ENCODE results near the gene CD180. TPM values are rescaled to one million over a fixed set of nuclear protein-coding genes. Genes with fewer than 3 reads are reported as not detected.

Gene CD180
- total RNA-seq, 1 experiment from 2014 or later = not detected

DNA sequence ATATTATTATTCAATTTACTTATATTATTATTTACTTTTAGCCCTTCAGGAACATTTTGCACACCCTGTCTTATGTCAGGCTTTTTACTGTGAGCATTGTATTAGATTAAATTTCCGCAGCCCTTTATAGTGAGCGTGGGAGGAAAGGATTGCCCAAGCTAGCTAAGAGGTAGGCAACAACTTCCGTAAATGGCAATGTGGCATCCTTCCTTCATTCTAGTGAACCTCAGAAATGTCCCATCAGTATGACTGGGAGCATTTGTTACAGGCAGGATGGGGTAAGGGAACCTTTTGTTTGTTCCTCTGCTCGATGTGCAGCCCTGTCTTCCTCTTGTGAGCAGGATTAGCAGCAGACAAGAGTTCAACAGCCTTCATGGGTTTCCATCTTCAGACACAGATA, 6.2 kb upstream of the CD180 start:
- no peak for DNase-seq
- H3K4me3 ChIP-seq (ENCODE audit: insufficient read depth, low read depth, low read length) = no peak overlapping the region
- H3K27me3 ChIP-seq (ENCODE audit: control insufficient read depth, insufficient read depth, low read length) = no peaks in the 10 kb centered on the region
- H3K36me3 ChIP-seq (replicated peaks; ENCODE audit: control insufficient read depth, insufficient read depth, low read length) = no peaks in the 10 kb centered on the region; the same call in 1 of the 2 replicates

GRCh38 chr5:67201897-67202549, 5.4 kb upstream of the CD180 start:
- H3K27me3 ChIP-seq (ENCODE audit: control insufficient read depth, insufficient read depth, low read length) = no peaks in the 10 kb centered on the region
- no peak for DNase-seq
- no peaks in the 10 kb centered on the region; the same call in 1 of the 2 replicates for H3K36me3 ChIP-seq (replicated peaks; ENCODE audit: control insufficient read depth, insufficient read depth, low read length)
- H3K4me3 ChIP-seq (ENCODE audit: insufficient read depth, low read depth, low read length) = no peak overlapping the region

DNA sequence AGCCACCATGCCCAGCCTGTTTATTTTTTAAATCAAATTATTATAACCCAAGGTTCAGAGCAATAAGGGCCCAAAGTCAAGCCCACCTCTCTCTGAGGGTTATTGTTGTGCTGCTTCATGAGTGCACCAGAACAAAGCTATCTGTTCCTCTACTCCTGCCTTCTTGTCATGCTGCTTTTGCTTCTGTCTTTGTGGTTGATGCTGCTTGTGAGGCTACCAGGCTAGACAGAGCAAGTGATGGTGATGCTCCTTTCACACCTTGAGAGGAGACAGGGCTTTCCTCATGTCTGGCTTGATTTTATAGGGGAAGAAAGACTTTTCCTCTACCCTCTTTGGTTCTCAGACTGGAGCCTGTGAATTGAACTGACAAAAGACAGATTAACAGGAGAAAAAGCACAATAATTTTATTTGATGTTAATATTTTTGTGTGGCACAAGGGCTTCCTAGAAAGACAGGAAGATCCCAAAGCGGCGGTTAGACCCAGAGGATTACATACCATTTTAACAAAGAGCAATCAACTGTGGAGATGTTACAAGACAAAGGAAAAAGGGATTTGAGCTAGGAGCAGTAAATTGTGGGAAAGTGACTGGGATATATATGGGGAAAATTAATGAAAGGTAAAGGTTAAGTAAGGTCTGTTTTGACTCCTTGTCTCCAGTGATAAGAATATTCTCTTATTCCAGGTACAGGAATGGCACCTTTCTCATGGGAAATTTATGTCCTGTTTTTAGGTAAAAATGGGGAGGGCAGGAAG, 4.4 kb upstream of the CD180 start:
- no peaks in the 10 kb centered on the region for H3K27me3 ChIP-seq (ENCODE audit: control insufficient read depth, insufficient read depth, low read length)
- H3K36me3 ChIP-seq (replicated peaks; ENCODE audit: control insufficient read depth, insufficient read depth, low read length) = no peaks in the 10 kb centered on the region; the same call in 1 of the 2 replicates
- no peak overlapping the region for H3K4me3 ChIP-seq (ENCODE audit: insufficient read depth, low read depth, low read length)
- DNase-seq = no peak

- DNase-seq = no peak
- H3K36me3 ChIP-seq (replicated peaks; ENCODE audit: control insufficient read depth, insufficient read depth, low read length) = no peaks in the 10 kb centered on the region; the same call in 1 of the 2 replicates
These were observed 3.3 kb upstream of the CD180 start for GRCh38 chr5:67199859-67200258.

DNA sequence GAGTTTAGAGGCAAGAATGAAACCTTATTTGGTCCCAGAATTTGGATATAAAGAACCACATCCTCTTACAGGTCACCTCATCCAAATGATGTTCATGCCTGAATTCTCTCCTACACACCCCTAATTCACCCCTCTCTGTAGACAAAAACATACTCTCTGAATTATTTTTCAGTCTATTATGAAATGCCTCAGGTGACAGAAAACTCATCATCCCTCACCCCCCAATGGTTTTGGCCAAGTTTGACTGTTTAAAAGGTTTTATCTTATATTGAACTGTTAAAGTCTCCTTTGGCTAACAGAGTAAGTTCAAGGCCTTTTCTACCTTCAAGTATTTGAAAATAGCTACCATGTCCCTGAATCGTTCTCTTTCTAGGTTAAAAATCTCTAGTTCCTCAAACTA, 2.3 kb upstream of the CD180 start:
- H3K27me3 ChIP-seq (ENCODE audit: control insufficient read depth, insufficient read depth, low read length) = no peaks in the 10 kb centered on the region
- no peaks in the 10 kb centered on the region; the same call in 1 of the 2 replicates for H3K36me3 ChIP-seq (replicated peaks; ENCODE audit: control insufficient read depth, insufficient read depth, low read length)
- H3K4me3 ChIP-seq (ENCODE audit: insufficient read depth, low read depth, low read length) = no peak overlapping the region
- no peak for DNase-seq

More at GRCh38 chr5:67199859-67200258, 3.3 kb upstream of the CD180 start:
- H3K4me3 ChIP-seq (ENCODE audit: insufficient read depth, low read depth, low read length) = no peak overlapping the region
- H3K27me3 ChIP-seq (ENCODE audit: control insufficient read depth, insufficient read depth, low read length) = no peaks in the 10 kb centered on the region

GRCh38 chr5:67197536-67197935, 937 bp upstream of the CD180 start:
- Histone ChIP-seq H3K36me3 (replicated peaks; ENCODE audit: control insufficient read depth, insufficient read depth, low read length) (no peaks in the 10 kb centered on the region; the same call in 1 of the 2 replicates), H3K27me3 (ENCODE audit: control insufficient read depth, insufficient read depth, low read length) (no peaks in the 10 kb centered on the region), H3K4me3 (ENCODE audit: insufficient read depth, low read depth, low read length) (no peak overlapping the region)
- DNase-seq = no peak

DNA sequence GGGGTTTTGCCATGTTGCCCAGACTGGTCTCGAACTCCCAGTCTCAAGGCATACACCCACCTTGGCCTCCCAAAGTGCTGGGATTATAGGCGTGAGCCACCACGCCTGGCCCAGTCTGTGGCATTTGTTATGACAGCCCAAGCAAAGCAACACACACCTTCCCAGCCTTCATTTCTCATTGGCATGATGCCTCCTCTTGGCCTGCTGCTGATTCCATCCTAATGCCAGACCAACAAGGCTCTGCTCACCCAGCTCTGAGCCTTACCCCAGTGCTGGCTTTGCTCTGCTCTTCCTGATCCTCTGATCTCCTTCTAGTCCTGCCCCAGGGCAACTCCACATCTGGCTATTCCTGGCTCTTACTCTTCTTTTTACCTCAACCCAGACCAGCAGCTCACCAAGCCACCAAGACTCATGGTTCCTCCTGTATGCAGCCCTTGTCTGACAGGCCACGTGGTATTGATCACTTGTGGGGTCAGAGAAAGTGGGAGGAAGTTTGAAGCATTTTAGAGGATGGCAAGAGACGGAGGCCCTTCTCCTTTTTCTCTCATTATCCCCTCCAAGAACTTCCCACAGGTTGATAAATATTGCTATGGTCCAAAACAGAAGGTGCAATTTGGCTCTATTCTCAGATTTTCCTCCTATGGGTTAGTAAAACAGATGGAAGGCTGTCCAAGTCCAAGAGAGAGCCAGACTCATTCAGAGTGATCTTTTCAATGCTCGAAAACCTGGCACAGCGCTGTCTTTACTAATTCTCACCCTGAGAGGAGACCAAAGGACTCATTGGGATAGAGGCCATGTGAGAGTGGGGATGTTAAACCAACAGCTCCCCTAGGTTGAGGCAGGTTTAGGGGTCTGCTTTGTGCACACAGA, 958 bp downstream of the CD180 start:
- Histone ChIP-seq H3K36me3 (replicated peaks; ENCODE audit: control insufficient read depth, insufficient read depth, low read length) (no peaks in the 10 kb centered on the region), H3K27me3 (ENCODE audit: control insufficient read depth, insufficient read depth, low read length) (no peaks in the 10 kb centered on the region), H3K4me3 (ENCODE audit: insufficient read depth, low read depth, low read length) (no peak overlapping the region)
- no peak for DNase-seq

DNA sequence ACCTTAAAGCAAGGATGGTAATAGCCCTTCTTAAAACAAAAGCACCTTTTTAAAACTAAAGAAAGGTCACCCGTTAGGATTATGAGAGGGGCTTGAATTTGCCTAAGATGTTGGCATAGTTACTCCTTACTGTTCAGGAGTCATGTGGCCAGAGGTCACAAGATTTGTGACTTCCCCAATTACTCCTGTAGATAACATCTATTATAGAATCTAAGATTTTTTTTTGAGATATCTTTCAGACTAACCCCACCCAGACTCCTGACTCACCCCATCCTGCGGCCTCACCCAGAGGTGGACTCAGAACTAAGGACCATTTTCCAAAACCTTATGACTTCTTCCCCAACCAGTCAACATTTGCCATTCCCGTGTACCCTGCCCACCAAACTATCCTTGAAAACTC, 2.4 kb downstream of the CD180 start:
- H3K36me3 ChIP-seq (replicated peaks; ENCODE audit: control insufficient read depth, insufficient read depth, low read length) = no peaks in the 10 kb centered on the region
- no peak overlapping the region for H3K4me3 ChIP-seq (ENCODE audit: insufficient read depth, low read depth, low read length)
- H3K27me3 ChIP-seq (ENCODE audit: control insufficient read depth, insufficient read depth, low read length) = no peaks in the 10 kb centered on the region
- DNase-seq = no peak

- no peaks in the 10 kb centered on the region for H3K36me3 ChIP-seq (replicated peaks; ENCODE audit: control insufficient read depth, insufficient read depth, low read length)
- DNase-seq = no peak
- H3K4me3 ChIP-seq (ENCODE audit: insufficient read depth, low read depth, low read length) = no peak overlapping the region
- H3K27me3 ChIP-seq (ENCODE audit: control insufficient read depth, insufficient read depth, low read length) = no peaks in the 10 kb centered on the region
These were observed 3.2 kb downstream of the CD180 start for GRCh38 chr5:67193439-67193807.

- H3K4me3 ChIP-seq (ENCODE audit: insufficient read depth, low read depth, low read length) = no peak overlapping the region
- DNase-seq = no peak
These were observed 3.7 kb downstream of the CD180 start for GRCh38 chr5:67192719-67193438.

DNA sequence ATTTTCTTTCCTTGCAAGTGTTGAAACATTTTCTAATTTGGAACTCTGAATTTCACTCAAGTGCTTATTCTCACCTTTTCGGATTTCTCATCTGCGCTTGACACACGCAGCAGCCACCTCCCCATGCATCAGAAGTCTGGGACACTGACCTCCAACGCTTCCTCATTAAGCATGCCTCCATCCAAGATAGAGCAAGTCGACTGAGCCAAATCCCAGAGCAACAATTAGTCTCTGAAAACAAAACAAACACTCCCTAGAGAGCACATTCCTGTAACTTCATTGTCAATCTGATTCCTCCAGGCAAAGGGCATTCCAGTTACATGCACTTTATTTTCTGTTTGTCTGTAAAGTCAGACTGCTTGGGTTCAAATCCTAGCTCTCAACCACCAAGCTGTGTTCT, 5.7 kb downstream of the CD180 start:
- no peak overlapping the region for H3K4me3 ChIP-seq (ENCODE audit: insufficient read depth, low read depth, low read length)
- no peak for DNase-seq
- H3K36me3 ChIP-seq (replicated peaks; ENCODE audit: control insufficient read depth, insufficient read depth, low read length) = no peaks in the 10 kb centered on the region
- no peaks in the 10 kb centered on the region for H3K27me3 ChIP-seq (ENCODE audit: control insufficient read depth, insufficient read depth, low read length)

More at GRCh38 chr5:67192719-67193438, 3.7 kb downstream of the CD180 start:
- H3K36me3 ChIP-seq (replicated peaks; ENCODE audit: control insufficient read depth, insufficient read depth, low read length) = no peaks in the 10 kb centered on the region
- no peaks in the 10 kb centered on the region for H3K27me3 ChIP-seq (ENCODE audit: control insufficient read depth, insufficient read depth, low read length)

GRCh38 chr5:67190410-67190809, 6.2 kb downstream of the CD180 start:
- Histone ChIP-seq H3K27me3 (ENCODE audit: control insufficient read depth, insufficient read depth, low read length) (no peaks in the 10 kb centered on the region), H3K4me3 (ENCODE audit: insufficient read depth, low read depth, low read length) (no peak overlapping the region), H3K36me3 (replicated peaks; ENCODE audit: control insufficient read depth, insufficient read depth, low read length) (no peaks in the 10 kb centered on the region)
- DNase-seq = no peak

DNA sequence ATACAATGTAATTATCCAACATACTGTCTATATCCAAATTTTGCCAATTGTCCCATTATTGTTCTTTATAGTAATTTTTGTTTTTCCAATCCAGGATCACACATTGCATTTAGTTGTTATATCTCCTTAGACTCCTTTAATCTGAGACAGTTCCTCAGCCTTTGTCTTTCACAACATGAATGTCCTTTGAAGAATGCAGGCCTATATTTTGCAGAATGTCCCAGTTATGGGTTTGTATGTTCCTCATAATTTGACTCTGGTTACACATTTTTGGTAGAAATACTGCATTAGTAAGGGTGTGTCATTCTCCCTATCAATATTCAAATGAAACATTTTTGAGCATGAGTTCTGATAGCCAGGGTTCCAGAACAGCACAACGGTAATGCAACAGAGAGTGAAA, 6.7 kb downstream of the CD180 start:
- no peak for DNase-seq
- Histone ChIP-seq H3K4me3 (ENCODE audit: insufficient read depth, low read depth, low read length) (no peak overlapping the region), H3K27me3 (ENCODE audit: control insufficient read depth, insufficient read depth, low read length) (no peaks in the 10 kb centered on the region), H3K36me3 (replicated peaks; ENCODE audit: control insufficient read depth, insufficient read depth, low read length) (no peaks in the 10 kb centered on the region)

DNA sequence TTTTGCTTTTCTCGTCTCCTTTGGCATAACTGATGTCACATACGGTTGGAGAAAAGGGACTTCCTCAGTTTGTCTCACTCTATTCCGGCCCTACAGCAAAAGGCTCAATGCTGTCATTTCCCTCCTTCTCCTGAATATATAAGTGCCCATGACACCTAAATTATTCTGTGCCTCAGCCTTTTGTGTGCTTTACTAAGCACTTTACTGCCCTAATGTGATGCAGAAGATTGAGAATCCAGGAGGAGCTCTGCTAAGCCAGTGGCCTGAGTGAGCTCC, 7.6 kb downstream of the CD180 start:
- DNase-seq = no peak
- Histone ChIP-seq H3K4me3 (ENCODE audit: insufficient read depth, low read depth, low read length) (no peak overlapping the region), H3K36me3 (replicated peaks; ENCODE audit: control insufficient read depth, insufficient read depth, low read length) (no peaks in the 10 kb centered on the region), H3K27me3 (ENCODE audit: control insufficient read depth, insufficient read depth, low read length) (no peaks in the 10 kb centered on the region)
